GM21367 (cell line): ENCODE measurements around the gene NUDT15.
"Not testable (repeated sequence)": the region's sequence is repeated elsewhere in the genome, so short reads cannot be mapped to it uniquely, and the experiment has no call there.

ENCODE experiments used
- ATAC-seq: cut with Tn5 transposase; IDR thresholded peaks from one replicate; pipeline ENCODE4 v1.9.1; 2021; ENCODE audit not compliant: unreplicated experiment

The NUDT15 gene

GRCh38 chr13:48037346-48038173, at the start of gene NUDT15:
NUDT15 (plus strand) TSS chr13:48037726; CDS start chr13:48037747, 21 bp downstream.
- ATAC-seq: peak; percentile 90

GRCh38 chr13:47990427-47990826, 47.1 kb upstream of the NUDT15 start:
- ATAC-seq: no peak

GRCh38 chr13:47990920-47991466, 46.5 kb upstream of the NUDT15 start:
- ATAC-seq: no peak

GRCh38 chr13:47991859-47992258, 45.7 kb upstream of the NUDT15 start:
- ATAC-seq: no peak

- ATAC-seq: no peak
These were observed 40.1 kb upstream of the NUDT15 start for GRCh38 chr13:47997384-47997783.

- ATAC-seq: no peak
These were observed 37.6 kb upstream of the NUDT15 start for GRCh38 chr13:47999973-48000372.

GRCh38 chr13:48000559-48001113, 36.9 kb upstream of the NUDT15 start:
- peak; percentile 27 for ATAC-seq

- ATAC-seq: peak; percentile 99
These were observed 36.2 kb upstream of the NUDT15 start, which contains the start of gene SUCLA2 for GRCh38 chr13:48001114-48001881. SUCLA2 (minus strand) TSS chr13:48001273; CDS start chr13:48001269, 4 bp downstream.

GRCh38 chr13:48001999-48002398, 35.5 kb upstream of the NUDT15 start:
- ATAC-seq: not testable (repeated sequence)

- ATAC-seq: no peak
These were observed 33.3 kb upstream of the NUDT15 start for GRCh38 chr13:48004201-48004600.

- no peak for ATAC-seq
These were observed 31.1 kb upstream of the NUDT15 start for GRCh38 chr13:48006396-48006795.

- no peak for ATAC-seq
These were observed 28.2 kb upstream of the NUDT15 start for GRCh38 chr13:48009284-48009683.

GRCh38 chr13:48010698-48011097, 26.8 kb upstream of the NUDT15 start:
- ATAC-seq: no peak

GRCh38 chr13:48012668-48013067, 24.9 kb upstream of the NUDT15 start:
- ATAC-seq: no peak

- no peak for ATAC-seq
These were observed 23.2 kb upstream of the NUDT15 start for GRCh38 chr13:48014359-48014758.

- ATAC-seq: no peak
These were observed 18.9 kb upstream of the NUDT15 start for GRCh38 chr13:48018637-48019036.

GRCh38 chr13:48019796-48020195, 17.7 kb upstream of the NUDT15 start:
- no peak for ATAC-seq

GRCh38 chr13:48028066-48028465, 9.5 kb upstream of the NUDT15 start:
- no peak for ATAC-seq

GRCh38 chr13:48029859-48030258, 7.7 kb upstream of the NUDT15 start:
- ATAC-seq: no peak

- ATAC-seq: no peak
These were observed 1.2 kb downstream of the NUDT15 start for GRCh38 chr13:48038761-48039160.

- no peak for ATAC-seq
These were observed 2.5 kb downstream of the NUDT15 start for GRCh38 chr13:48040049-48040448.
